HG03108 (cell line): ENCODE measurements around the gene ZNF804B.

Experiments used
- ATAC-seq: cut with Tn5 transposase; IDR thresholded peaks from one replicate; pipeline ENCODE4 v1.9.1; 2021; ENCODE audit warnings: moderate library complexity; ENCODE audit not compliant: unreplicated experiment

ZNF804B gene

DNA sequence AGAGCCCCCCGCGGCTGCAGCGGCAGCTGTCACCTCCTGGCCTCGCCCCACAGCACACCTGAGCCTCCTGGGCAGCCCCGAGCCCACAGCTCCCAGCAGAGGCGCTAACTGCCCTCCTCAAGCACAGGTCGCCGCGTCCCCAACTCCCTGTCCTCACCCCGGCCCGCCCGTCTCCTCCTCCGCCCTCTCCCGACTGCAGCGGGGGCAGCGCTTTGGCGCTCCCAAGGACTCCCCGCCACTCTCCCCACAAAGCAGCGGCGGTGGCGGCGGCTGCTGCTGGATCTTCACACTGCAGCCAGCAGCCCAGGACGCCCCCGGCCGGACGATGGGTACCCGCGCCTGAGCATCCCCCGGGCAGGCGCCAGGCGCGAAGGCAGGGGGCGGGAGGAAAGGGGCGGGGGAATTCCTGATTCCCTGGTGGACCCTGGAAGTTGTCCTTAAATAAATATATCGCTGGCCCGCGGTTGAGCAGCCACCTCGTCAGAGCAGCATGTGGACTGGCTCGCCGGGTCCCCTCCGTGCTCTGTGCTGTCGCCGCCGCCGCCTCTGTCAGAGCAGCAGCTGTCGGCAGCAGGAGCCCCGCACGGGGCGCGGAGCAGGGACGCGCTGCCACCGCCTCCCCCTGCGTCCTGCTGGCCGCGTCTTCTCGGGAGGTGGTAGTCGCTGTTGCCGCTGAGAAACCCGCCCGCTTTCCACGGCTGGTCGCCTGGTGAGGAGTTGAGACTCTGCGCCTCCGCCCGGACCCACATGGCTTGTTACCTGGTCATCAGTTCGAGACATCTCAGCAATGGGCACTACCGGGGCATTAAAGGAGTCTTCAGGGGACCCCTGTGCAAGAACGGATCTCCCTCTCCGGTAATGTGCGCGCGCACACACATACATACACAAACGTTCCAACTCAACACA lies at the start of gene ZNF804B:
Gene ZNF804B (plus strand): TSS at position 471 of the 906 bp plus-strand sequence. CDS start 277 bp downstream, at position 748.
- no peak for ATAC-seq

- ATAC-seq = no peak
Observed at GRCh38 chr7:88735920-88736319, 23.6 kb upstream of the ZNF804B start.

GRCh38 chr7:88737632-88738031 lies 21.9 kb upstream of the ZNF804B start:
- ATAC-seq = no peak

DNA sequence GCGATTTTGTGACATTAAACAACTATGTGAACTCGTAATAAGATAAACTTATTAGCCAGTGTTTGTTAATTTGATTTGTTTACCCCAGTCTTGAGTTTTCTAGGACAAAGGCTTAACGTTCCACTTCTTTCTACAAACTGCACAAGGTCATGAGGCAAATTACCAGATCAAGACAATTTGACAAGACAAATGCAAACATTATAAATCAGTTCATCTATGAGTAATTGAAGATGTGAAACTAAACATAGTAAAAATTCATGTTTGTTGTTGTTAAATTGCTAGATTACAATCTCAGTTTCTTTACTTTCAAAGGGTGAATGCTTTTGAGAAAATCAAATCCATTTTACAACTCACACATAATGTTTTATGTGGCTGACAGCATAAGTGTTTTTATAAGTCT lies 13.4 kb upstream of the ZNF804B start:
- ATAC-seq = no peak

GRCh38 chr7:88756802-88757201 lies 2.7 kb upstream of the ZNF804B start:
- no peak for ATAC-seq

GRCh38 chr7:88757371-88757770 lies 2.1 kb upstream of the ZNF804B start:
- ATAC-seq = no peak

DNA sequence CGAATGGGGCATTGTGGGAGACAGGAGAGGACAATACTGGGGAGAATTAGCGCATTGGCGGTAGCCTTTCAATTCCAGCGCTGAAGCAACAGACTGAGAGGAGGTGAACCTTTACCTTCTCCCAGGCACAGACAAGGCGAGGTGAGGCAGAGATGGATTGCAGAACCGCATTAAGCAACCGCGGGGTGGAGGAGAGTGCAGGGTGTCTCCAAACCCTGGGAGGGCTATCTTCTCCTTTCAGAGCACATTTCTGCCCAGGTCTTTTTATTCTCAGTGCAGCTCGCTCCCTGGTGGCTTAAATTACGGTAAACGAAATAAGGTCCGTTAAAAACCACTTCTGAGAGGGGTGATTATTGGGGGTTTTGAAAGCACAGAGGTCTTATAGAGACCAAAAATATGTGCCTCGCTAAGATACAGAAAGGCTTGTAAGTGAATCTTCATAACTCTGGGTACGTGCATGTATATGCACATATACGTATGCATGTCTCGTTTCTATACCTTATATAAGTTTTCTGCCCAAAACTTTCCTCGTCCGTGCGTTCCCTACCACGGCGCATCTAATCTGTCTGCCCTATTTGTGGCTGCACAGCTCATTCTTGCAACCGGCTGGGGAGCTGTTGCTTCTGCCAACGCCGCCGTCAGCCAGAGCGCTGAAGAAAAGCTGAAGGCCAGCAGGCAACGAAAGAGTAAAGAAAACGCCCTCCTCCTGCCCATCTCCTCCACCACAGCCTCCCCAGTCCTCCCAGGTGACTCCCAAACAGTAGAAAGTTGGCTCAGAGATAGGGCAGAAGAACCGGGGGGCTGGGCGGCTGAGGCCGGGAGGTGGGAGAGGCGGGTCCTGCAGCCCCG lies 895 bp upstream of the ZNF804B start:
- ATAC-seq = no peak

DNA sequence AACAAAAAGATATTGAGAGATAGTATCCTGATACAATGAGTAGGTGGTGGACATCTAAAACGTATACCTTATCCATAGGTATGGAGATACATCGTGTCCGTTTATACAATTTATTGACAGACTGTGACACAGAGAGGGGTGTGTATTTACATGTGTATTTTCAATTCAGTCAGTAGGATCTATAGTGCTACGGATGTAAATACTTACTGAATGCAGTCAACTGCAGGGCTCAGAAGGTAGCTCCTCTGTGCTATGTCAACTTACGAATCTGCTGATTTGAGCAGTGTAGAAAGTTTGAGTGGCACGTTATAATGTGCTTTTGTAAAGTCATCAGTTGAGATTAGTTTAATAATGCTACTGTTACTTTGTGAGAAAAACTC lies 626 bp downstream of the ZNF804B start:
- ATAC-seq = no peak

GRCh38 chr7:88761779-88762178 lies 2.3 kb downstream of the ZNF804B start:
- ATAC-seq = no peak

- ATAC-seq = no peak
Observed at GRCh38 chr7:88771417-88771816, 11.9 kb downstream of the ZNF804B start.

DNA sequence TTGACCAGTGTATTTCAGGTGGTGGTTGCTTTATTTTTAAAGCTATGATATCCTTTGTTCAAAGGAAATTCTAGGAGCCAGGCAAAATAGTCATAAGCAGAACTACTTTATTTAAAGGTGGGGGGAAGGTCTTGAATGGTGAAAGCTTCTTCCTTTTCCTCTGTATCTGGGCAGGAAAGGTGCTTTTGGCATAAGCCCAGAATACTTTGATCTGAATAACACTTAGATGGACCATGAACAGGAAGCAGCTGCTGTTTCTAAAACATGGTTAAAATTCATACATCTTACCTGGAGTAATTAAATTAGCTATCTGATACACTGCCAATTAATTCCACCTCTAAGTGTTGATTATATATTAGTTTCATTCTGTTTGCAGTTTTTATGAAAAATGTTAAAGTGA lies 13.3 kb downstream of the ZNF804B start:
- ATAC-seq = no peak

DNA sequence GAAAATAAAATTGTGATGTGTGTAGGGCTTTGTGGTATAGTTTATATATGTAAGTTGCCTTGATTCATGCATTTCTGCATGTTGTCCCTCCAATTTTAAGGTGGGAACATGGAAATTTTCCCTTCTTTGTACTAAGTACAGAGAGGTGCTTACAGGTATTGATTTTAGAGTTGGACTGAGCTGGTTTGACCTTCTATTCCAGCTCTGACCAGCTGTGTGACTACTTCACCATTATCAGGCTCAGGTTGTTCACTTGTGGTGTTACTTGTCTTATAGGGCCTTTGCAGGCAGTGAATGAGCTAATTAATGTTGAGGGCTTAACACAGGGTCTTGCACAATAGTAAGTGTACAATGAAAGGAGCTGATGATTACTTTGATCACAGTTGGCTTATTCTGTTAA lies 16.3 kb downstream of the ZNF804B start:
- ATAC-seq = no peak

DNA sequence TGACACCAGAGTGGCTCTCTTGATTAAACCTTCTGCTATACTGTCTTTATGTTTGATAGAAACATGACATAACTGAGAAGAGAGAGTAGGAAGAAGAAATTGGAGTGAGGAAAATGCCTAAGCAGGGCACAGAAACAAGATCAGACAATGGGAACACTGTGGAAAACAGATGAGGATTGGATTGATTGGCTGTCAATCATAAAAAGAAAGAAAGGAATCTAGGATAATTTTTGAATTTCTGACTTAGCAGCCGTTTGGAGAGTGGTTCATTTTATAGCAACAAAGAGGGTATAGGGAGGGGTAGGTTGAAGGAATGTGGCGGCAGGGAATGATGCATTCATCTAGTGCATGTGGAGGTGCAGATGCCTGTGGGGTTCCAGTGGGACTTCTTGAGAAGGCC lies 28.3 kb downstream of the ZNF804B start:
- ATAC-seq = no peak

DNA sequence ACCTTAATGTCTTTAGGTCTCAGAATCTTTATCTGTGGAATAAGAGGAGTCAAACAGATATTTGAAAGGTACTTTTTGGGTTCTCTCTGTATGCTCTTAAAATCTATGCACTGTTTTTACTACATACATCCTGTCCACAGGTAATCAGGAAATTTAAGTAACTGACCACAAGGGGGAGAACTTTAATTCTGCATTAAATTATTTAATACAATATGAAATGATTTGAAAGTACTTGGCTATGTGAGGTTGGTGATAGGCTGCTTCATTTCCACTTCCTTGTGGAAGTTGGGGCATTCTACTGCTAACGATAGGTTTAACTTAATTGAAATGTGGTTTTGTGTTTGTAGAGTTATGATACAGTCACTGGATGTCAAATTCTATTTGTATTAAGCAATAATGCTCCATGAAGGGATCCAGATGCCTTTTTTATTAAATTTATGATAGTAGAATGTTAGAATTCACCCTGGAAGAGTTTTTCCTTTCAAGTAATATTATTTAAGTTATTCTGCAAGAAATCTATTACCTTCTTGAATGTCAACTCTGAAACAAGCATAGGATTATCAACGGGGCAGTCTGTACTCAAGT lies 30.1 kb downstream of the ZNF804B start:
- ATAC-seq = no peak

GRCh38 chr7:88791891-88792290 lies 32.4 kb downstream of the ZNF804B start:
- ATAC-seq = no peak

DNA sequence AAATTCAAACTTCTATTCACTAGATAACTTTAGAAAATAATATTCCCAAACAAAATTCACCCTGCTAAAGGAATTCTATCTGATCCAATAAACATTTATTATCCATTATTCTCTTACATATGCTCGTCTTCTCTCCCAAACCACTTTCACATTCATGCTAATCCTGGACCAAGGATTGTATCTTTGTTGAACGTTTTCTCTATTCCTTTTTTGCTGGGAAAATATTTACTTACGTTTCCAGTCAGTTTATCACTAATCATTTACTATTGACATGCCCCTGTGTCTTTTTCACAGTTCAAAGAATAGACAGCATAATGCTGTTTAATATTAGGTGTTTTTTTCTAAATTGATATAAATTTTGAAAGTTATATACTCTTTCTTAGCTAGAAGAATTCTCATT lies 32.9 kb downstream of the ZNF804B start:
- no peak for ATAC-seq

DNA sequence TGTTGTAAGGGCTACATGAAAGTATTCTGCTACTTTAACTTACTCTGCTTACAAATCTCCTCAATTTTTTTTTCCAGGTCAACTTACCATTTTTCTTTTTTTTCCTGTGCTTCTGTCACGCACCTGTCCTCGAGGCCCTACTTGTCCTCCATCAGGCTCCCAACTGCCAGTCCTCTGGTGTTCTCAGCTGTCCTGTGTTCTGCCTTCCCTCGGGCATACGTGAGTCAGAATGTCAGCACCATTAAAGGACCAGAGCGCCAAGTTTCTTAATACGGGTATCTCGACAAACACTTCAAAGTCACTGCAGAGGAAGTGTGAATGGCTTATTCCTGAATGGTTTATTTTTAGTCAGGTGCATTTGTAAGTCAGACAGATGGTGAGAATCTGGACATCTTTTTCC lies 36.1 kb downstream of the ZNF804B start, which contains the start of gene TEX47:
Gene TEX47 (minus strand): TSS at position 185 of the 400 bp plus-strand sequence. CDS start 795 bp downstream, outside the sequence.
- no peak for ATAC-seq

GRCh38 chr7:88801046-88801445 lies 41.5 kb downstream of the ZNF804B start:
- ATAC-seq = no peak

GRCh38 chr7:88806280-88807037 lies 47.0 kb downstream of the ZNF804B start:
- ATAC-seq = no peak

DNA sequence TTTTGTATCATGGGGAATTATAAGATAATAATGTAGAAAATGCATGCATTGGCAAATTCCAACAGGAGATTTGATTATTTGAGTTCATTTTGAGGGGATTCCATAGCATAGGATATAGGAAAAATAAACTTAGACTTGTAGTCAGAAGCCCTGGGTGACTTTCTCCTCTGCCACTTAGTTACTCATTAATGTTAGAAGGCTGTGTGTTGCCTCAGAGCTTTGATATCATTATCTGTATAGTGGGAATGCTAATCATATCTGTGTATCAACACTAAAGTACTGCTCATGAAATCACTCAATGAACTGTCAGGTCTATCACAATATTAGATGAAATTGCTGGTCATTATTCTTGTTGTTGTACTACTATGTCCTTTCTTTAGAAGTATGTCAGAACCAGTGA lies 59.1 kb downstream of the ZNF804B start:
- no peak for ATAC-seq

DNA sequence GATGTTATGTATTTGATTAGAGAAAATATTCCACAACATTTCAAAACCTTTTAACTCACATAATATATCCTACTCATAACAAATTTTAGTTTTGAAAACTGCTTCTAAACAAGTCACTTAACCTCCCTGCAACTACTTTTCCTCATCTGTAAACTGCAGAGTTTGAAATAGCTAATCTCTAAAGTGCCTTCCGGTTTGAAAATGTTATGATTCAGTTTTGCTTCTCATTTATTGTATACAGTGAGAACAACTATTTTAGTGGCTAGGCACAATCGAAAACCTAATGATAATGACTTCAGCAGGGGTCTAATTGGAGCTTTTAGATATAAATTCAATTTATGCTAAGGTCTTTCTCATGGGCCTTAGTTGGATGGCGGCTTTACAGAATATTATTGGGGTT lies 66.7 kb downstream of the ZNF804B start:
- no peak for ATAC-seq
